Mesenchymal stem cell (in vitro differentiated cells and primary cell): Measurements from ENCODE around the gene SESN1. TPM values are rescaled to one million over a fixed set of nuclear protein-coding genes. Genes with fewer than 3 reads are reported as not detected.
"Not testable (repeated sequence)": the region's sequence is repeated elsewhere in the genome, so short reads cannot be mapped to it uniquely, and the experiment has no call there.

Experiments used
- DNase-seq: peaks from one replicate; pipeline ENCODE4 v3.0.0-alpha.2; 2013
- H2AFZ ChIP-seq: one replicate; pipeline ENCODE4 v1.6.1; 2013; ENCODE audit warnings: low read depth, mild to moderate bottlenecking, control low read depth, inconsistent platforms, low read length, moderate library complexity
- H2AK5ac ChIP-seq: 2 replicates; pipeline ENCODE4 v1.6.1; 2013; ENCODE audit warnings: low read length, moderate library complexity, mild to moderate bottlenecking, inconsistent platforms; ENCODE audit not compliant: severe bottlenecking
- H2BK120ac ChIP-seq: one replicate; pipeline ENCODE4 v1.6.1; 2013; ENCODE audit warnings: low read depth, mild to moderate bottlenecking, inconsistent platforms, low read length, moderate library complexity
- H2BK12ac ChIP-seq, 2 experiments: one replicate each; pipeline ENCODE4 v1.6.1; 2013; ENCODE audit warnings: inconsistent platforms in 2 of 2, low read length in 2 of 2, mild to moderate bottlenecking in 2 of 2, moderate library complexity in 2 of 2, control low read depth in 1 of 2
- H2BK15ac ChIP-seq: one replicate; pipeline ENCODE4 v1.6.1; 2013; ENCODE audit warnings: mild to moderate bottlenecking, low read depth, inconsistent platforms; ENCODE audit not compliant: poor library complexity, severe bottlenecking
- H2BK5ac ChIP-seq: 2 replicates; pipeline ENCODE4 v1.6.1; 2013; ENCODE audit warnings: low read depth, mild to moderate bottlenecking, low read length, control low read depth, inconsistent platforms; ENCODE audit not compliant: poor library complexity, severe bottlenecking
- H3K14ac ChIP-seq, 2 experiments: one replicate each; pipeline ENCODE4 v1.6.1; 2013; ENCODE audit warnings: inconsistent platforms in 2 of 2, low read length in 2 of 2, control low read depth in 1 of 2, mild to moderate bottlenecking in 1 of 2, moderate library complexity in 1 of 2
- H3K18ac ChIP-seq, 2 experiments: one replicate each; pipeline ENCODE4 v1.6.1; 2013; ENCODE audit warnings: inconsistent platforms in 2 of 2, low read length in 2 of 2, control low read depth in 1 of 2, low read depth in 1 of 2, mild to moderate bottlenecking in 1 of 2
- H3K23ac ChIP-seq, 2 experiments: one replicate each; pipeline ENCODE4 v1.6.1; 2013; ENCODE audit warnings: inconsistent platforms in 2 of 2, low read length in 2 of 2, mild to moderate bottlenecking in 2 of 2, moderate library complexity in 2 of 2, control low read depth in 1 of 2
- H3K27ac ChIP-seq: 2 replicates; pipeline ENCODE4 v1.5.1; 2013; ENCODE audit warnings: mild to moderate bottlenecking, moderate library complexity, low read length, control low read depth, inconsistent platforms; ENCODE audit not compliant: poor library complexity, severe bottlenecking
- H3K27me3 ChIP-seq, 2 experiments: 2 replicates each; pipeline versions ENCODE4 v1.6.1 to v1.7.0; 2013; ENCODE audit warnings: low read length in 2 of 2, mild to moderate bottlenecking in 2 of 2, moderate library complexity in 2 of 2, control low read depth in 1 of 2, inconsistent platforms in 1 of 2; ENCODE audit not compliant: control insufficient read depth in 1 of 2, insufficient read depth in 1 of 2
- H3K36me3 ChIP-seq, 2 experiments: 2 replicates each; pipeline versions ENCODE4 v1.6.1 to v1.7.0; 2013; ENCODE audit warnings: low read length in 2 of 2, control low read depth in 1 of 2, inconsistent platforms in 1 of 2, low read depth in 1 of 2, mild to moderate bottlenecking in 1 of 2; ENCODE audit not compliant: insufficient read depth in 2 of 2, control insufficient read depth in 1 of 2
- H3K4ac ChIP-seq, 2 experiments: one replicate each; pipeline ENCODE4 v1.6.1; 2013; ENCODE audit warnings: inconsistent platforms in 2 of 2, low read length in 2 of 2, mild to moderate bottlenecking in 2 of 2, moderate library complexity in 2 of 2, control low read depth in 1 of 2, low read depth in 1 of 2
- H3K4me1 ChIP-seq: 2 replicates; pipeline ENCODE4 v1.6.1; 2013; ENCODE audit warnings: low read depth, low read length, control low read depth; ENCODE audit not compliant: control insufficient read depth, insufficient read depth
- H3K4me2 ChIP-seq: 2 replicates; pipeline ENCODE4 v1.6.1; 2013; ENCODE audit warnings: low read length, mild to moderate bottlenecking, inconsistent platforms; ENCODE audit not compliant: poor library complexity, severe bottlenecking
- H3K4me3 ChIP-seq, 2 experiments: 2 replicates each; pipeline versions ENCODE4 v1.5.1 to v1.7.0; 2013; ENCODE audit warnings: low read length in 2 of 2, mild to moderate bottlenecking in 2 of 2, control low read depth in 1 of 2, low read depth in 1 of 2; ENCODE audit not compliant: insufficient read depth in 1 of 2
- H3K79me1 ChIP-seq: replicated peaks from 2 replicates; pipeline ENCODE4 v1.6.1; 2013; ENCODE audit warnings: mild to moderate bottlenecking, control low read depth, low read length, inconsistent platforms; ENCODE audit not compliant: poor library complexity, severe bottlenecking
- H3K9ac ChIP-seq: 2 replicates; pipeline ENCODE4 v1.7.0; 2013; ENCODE audit warnings: mild to moderate bottlenecking, low read length, moderate library complexity
- H3K9me3 ChIP-seq: 2 replicates; pipeline ENCODE4 v1.7.0; 2013; ENCODE audit warnings: mild to moderate bottlenecking, low read length; ENCODE audit not compliant: control insufficient read depth
- H4K8ac ChIP-seq: one replicate; pipeline ENCODE4 v1.6.1; 2013; ENCODE audit warnings: inconsistent platforms, mild to moderate bottlenecking, low read length, moderate library complexity
- H4K91ac ChIP-seq: one replicate; pipeline ENCODE4 v1.6.1; 2013; ENCODE audit warnings: mild to moderate bottlenecking, low read length, inconsistent platforms
- WGBS: methylation state at CpG from one replicate; pipeline ENCODE4 v1.1.7; 2013; ENCODE audit warnings: mixed read lengths; 5-methylcytosine and 5-hydroxymethylcytosine counted together
- polyA plus RNA-seq, 2 experiments: library from polyadenylated mRNA; stranded (reverse); fragments of 200-250 nt; gene quantifications; one replicate each; pipeline ENCODE4 v1.2.3, GENCODE V29; 2013

The SESN1 gene
- polyA plus RNA-seq (2013, experiment 1 of 2), result 10.1 TPM
- polyA plus RNA-seq (2013, experiment 2 of 2), result 10.9 TPM

GRCh38 chr6:109094416-109095035, at the start of gene SESN1:
TSS of gene SESN1 (minus strand) at chr6:109094846. CDS start at chr6:109094073, 773 bp downstream.
- peak within 1 kb of the TSS; percentile 90 for H4K8ac ChIP-seq
- H3K27ac ChIP-seq, result peak within 1 kb of the TSS; percentile 99
- H3K4me1 ChIP-seq, result no peaks in the 10 kb centered on the region
- peak; percentile 99 for DNase-seq
- no peaks in the 10 kb centered on the region for H3K27me3 ChIP-seq
- peak within 1 kb of the TSS in 1 of 2 experiments; percentile 26 for H3K14ac ChIP-seq
- H3K9me3 ChIP-seq, result no peaks in the 10 kb centered on the region
- no peaks in the 10 kb centered on the region for H3K36me3 ChIP-seq
- 2% methylated on average over 53 of the region's 62 CpGs for WGBS
- H3K23ac ChIP-seq, result peak within 1 kb of the TSS in 1 of 2 experiments; percentile 18
- peaks cover 22% of the 10 kb centered on the region for H3K79me1 ChIP-seq
- peak within 1 kb of the TSS; percentile 96 for H3K4me2 ChIP-seq
- H2BK15ac ChIP-seq, result peak within 1 kb of the TSS; percentile 83
- H2AK5ac ChIP-seq, result no peak within 1 kb of the TSS
- H2BK12ac ChIP-seq, result peak within 1 kb of the TSS; percentile 37 to 66
- peak within 1 kb of the TSS; percentile 79 for H2AFZ ChIP-seq
- peak within 1 kb of the TSS; percentile 92 for H2BK120ac ChIP-seq
- peak within 1 kb of the TSS; percentile 83 to 89 for H3K18ac ChIP-seq
- peak within 1 kb of the TSS; percentile 99 for H3K9ac ChIP-seq
- H3K4me3 ChIP-seq, result peak within 1 kb of the TSS; percentile 68 to 94
- peak within 1 kb of the TSS; percentile 93 for H2BK5ac ChIP-seq
- H4K91ac ChIP-seq, result peak within 1 kb of the TSS; percentile 86
- peak within 1 kb of the TSS; percentile 9 to 81 for H3K4ac ChIP-seq

- peaks cover 3% of the 10 kb centered on the region for H3K9me3 ChIP-seq
- no peak overlapping the region for H3K18ac ChIP-seq
- H3K4ac ChIP-seq, result no peak overlapping the region
- H3K27ac ChIP-seq, result no peak overlapping the region
- no peaks in the 10 kb centered on the region for H3K4me1 ChIP-seq
- H3K36me3 ChIP-seq, result peaks cover 0 to 22% of the 10 kb centered on the region in 2 experiments
- H2BK120ac ChIP-seq, result no peak overlapping the region
- H2AK5ac ChIP-seq, result no peak overlapping the region
- H2BK15ac ChIP-seq, result no peak overlapping the region
- H3K4me3 ChIP-seq, result no peak overlapping the region
- H2BK5ac ChIP-seq, result no peak overlapping the region
- H2BK12ac ChIP-seq, result no peak overlapping the region
- no peak overlapping the region for H4K8ac ChIP-seq
- no peak overlapping the region for H3K23ac ChIP-seq
- H3K14ac ChIP-seq, result no peak overlapping the region
- peak; percentile 48 for DNase-seq
- peaks cover 4% of the 10 kb centered on the region for H3K79me1 ChIP-seq
- no peak overlapping the region for H4K91ac ChIP-seq
- H2AFZ ChIP-seq, result no peak overlapping the region
- H3K9ac ChIP-seq, result no peak overlapping the region
- no peaks in the 10 kb centered on the region for H3K27me3 ChIP-seq
- no peak overlapping the region for H3K4me2 ChIP-seq
Measured at GRCh38 chr6:109143191-109143590, 48.5 kb upstream of the SESN1 start.

GRCh38 chr6:109142067-109142466, 47.4 kb upstream of the SESN1 start:
- not testable (repeated sequence) for H3K27me3 ChIP-seq, H2BK15ac ChIP-seq, H2BK12ac ChIP-seq, H3K23ac ChIP-seq, H3K9me3 ChIP-seq, H3K27ac ChIP-seq, H3K9ac ChIP-seq, H2BK5ac ChIP-seq, H3K4me1 ChIP-seq, H3K18ac ChIP-seq, H3K14ac ChIP-seq, H2AFZ ChIP-seq, H2BK120ac ChIP-seq, H3K4ac ChIP-seq, H4K8ac ChIP-seq, H3K4me3 ChIP-seq, H3K79me1 ChIP-seq, H2AK5ac ChIP-seq, H4K91ac ChIP-seq, DNase-seq, H3K4me2 ChIP-seq
- H3K36me3 ChIP-seq, result peaks cover 0 to 14% of the 10 kb centered on the region in 2 experiments

- no peak overlapping the region for H3K4me3 ChIP-seq
- no peak overlapping the region for H2BK15ac ChIP-seq
- no peak overlapping the region for H2BK120ac ChIP-seq
- no peak overlapping the region for H2AFZ ChIP-seq
- H2BK12ac ChIP-seq, result no peak overlapping the region
- no peaks in the 10 kb centered on the region for H3K4me1 ChIP-seq
- H3K4ac ChIP-seq, result no peak overlapping the region
- no peaks in the 10 kb centered on the region for H3K27me3 ChIP-seq
- H3K36me3 ChIP-seq, result peaks cover 0 to 13% of the 10 kb centered on the region in 2 experiments
- peaks cover 6% of the 10 kb centered on the region for H3K79me1 ChIP-seq
- H3K9me3 ChIP-seq, result peaks cover 3% of the 10 kb centered on the region
- H3K27ac ChIP-seq, result no peak overlapping the region
- H2AK5ac ChIP-seq, result no peak overlapping the region
- no peak overlapping the region for H3K18ac ChIP-seq
- no peak overlapping the region for H2BK5ac ChIP-seq
- 80% methylated on average over 5 of the region's 6 CpGs for WGBS
- no peak overlapping the region for H4K8ac ChIP-seq
- no peak overlapping the region for H4K91ac ChIP-seq
- no peak overlapping the region for H3K14ac ChIP-seq
- DNase-seq, result no peak
- no peak overlapping the region for H3K4me2 ChIP-seq
- H3K23ac ChIP-seq, result no peak overlapping the region
- H3K9ac ChIP-seq, result no peak overlapping the region
Measured at GRCh38 chr6:109139109-109139508, 44.5 kb upstream of the SESN1 start.
